ENCODE results near the gene MEP1A.
"Not testable (repeated sequence)": the region's sequence is repeated elsewhere in the genome, so short reads cannot be mapped to it uniquely, and the experiment has no call there.

MEP1A gene, protein sequence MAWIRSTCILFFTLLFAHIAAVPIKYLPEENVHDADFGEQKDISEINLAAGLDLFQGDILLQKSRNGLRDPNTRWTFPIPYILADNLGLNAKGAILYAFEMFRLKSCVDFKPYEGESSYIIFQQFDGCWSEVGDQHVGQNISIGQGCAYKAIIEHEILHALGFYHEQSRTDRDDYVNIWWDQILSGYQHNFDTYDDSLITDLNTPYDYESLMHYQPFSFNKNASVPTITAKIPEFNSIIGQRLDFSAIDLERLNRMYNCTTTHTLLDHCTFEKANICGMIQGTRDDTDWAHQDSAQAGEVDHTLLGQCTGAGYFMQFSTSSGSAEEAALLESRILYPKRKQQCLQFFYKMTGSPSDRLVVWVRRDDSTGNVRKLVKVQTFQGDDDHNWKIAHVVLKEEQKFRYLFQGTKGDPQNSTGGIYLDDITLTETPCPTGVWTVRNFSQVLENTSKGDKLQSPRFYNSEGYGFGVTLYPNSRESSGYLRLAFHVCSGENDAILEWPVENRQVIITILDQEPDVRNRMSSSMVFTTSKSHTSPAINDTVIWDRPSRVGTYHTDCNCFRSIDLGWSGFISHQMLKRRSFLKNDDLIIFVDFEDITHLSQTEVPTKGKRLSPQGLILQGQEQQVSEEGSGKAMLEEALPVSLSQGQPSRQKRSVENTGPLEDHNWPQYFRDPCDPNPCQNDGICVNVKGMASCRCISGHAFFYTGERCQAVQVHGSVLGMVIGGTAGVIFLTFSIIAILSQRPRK

GRCh38 chr6:46793138-46793537 lies at the start of gene MEP1A:
Gene MEP1A, plus strand, starts transcription at chr6:46793389. Its CDS starts 10 bp downstream, at chr6:46793399.
- DNase-seq (ENCODE audit: low read depth) = no peak

DNA sequence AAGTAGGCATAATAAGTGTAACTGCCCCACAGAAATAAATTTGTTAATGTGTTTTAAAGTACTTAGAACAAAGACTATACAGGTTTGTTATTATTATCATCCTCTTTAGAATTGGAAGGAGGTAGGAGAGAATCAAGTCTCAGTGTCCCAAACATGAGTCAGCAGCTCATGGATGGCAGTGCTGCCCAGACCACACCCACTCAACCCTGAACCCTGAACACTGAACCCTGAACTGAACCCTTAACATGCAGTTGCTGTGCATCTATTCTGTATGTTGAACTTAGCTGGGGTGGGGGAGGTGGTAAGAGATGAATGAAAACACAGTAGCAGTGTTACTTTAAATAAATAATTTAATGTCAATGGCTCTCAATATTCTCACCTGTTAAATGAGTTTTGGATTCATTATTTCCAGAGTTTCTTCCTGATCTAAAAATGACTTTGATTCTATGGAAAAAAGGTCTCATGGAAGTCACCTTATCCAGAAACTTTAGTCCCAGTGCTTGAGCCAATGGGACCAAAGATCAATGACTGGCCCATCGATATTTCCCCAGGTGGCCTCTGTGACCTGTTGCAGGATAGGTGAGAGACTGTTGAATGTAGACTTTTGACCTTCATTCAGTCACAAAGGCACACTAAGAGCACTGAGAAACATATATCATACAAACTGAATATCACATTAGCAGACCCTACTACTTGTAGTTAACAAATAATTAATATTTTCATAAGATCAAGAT lies 49.6 kb upstream of the MEP1A start:
- no peak for DNase-seq (ENCODE audit: low read depth)

GRCh38 chr6:46744159-46744725 lies 48.9 kb upstream of the MEP1A start:
- DNase-seq (ENCODE audit: low read depth) = not testable (repeated sequence)

DNA sequence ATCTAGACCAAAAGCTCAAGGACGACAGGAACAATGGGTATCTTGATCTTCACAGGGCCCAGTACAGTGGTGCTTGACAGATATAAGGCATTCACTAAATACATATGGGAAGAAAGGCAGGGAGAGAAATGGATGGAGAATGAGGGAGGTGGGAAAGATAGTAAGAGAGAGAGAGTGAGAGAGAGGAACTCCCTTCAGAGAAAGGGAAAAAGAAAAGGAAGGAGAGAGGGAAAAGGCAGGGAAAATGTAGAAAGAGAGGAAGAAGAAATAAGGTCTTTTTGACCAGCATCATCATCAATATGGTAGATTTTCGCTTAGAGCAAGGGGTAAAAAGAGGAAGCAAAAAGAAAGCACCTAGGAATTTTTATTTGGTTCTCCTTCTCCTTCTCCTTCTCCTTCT lies 47.2 kb upstream of the MEP1A start:
- DNase-seq (ENCODE audit: low read depth) = no peak

DNA sequence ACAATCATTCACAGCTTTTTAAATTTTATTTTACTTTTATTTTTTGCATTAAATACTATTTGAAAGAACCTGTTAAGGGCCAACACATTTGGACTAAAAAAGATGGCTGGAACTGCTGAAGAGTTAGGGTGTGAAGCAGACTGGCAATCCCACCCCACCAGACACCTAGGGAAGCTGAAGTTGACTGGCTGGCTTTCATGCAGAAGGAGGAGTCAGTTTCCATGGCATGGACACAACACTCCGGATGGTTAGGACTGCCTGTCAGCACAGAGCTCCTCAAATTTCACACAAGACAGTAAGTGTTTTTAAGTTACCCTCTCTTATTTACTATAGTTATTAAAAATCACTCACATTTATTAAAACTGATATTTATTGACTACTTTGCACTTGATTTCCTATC lies 46.5 kb upstream of the MEP1A start, which contains the start of gene ANKRD66:
ANKRD66 (plus strand) TSS at position 238 of the 400 bp plus-strand sequence. CDS start 5,016 bp downstream, outside the sequence.
- DNase-seq (ENCODE audit: low read depth) = no peak

DNA sequence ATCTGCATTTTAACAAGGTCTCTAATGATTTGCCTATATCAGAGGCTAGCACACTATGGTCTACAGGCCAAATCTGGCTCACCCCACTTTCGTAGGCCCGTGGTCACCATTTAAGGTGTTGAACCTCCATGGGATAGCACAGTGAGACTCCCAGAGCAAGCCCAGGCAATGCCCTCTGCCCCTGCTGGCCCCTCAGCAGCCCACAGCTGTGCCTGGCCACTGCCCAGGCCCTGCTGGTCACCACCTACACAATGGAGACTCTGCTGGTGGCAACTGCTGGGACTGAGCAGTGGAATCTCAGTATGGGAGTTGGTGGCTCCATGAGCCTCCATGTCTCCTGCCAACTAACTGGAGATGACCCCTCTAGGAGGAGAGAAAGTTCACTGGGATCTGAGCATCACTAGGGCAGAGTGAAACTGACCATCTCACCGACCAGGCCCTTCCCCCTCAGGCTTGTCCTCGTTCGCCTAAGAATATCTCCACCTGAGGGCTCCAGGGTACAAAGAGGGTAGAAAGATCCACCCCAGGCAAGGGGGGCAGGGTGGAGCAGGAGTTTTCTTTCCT lies 44.2 kb upstream of the MEP1A start:
- no peak for DNase-seq (ENCODE audit: low read depth)

DNA sequence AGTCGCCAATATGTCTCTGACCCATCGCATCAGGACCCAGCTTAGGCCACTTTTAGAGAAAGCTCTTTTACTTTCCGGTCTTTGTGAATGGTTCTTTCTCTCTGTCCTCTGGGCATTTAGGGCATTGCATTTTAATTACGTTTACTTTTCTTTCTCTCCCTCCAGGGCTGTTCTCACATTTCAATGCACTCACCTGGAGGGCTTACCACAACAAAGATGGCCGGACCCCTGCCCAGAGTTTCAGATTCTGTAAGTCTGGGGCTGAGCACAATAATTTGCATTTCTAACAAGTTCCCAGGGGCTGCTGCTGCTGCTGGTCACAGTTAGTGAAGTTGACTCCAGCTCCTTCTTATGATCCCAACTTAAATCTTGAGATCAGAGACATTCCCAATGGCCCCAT lies 43.5 kb upstream of the MEP1A start:
- DNase-seq (ENCODE audit: low read depth) = no peak

DNA sequence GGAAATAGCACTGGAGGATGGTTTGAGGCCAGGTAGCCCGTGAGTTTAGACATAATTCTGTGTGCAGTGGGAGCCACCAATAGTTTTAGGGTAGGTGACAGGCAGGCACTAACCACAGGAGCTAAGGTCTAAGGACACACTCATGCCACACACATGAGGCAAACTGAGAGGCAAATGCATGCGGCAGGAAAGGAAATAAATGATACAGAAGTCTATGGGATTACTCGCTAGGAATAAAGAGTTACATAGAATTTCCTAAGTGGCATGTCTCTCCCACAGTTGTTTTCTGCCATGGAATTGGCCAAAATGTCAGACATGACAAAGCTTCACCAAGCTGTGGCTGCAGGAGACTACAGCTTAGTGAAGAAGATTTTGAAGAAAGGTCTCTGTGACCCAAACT lies 41.5 kb upstream of the MEP1A start:
- no peak for DNase-seq (ENCODE audit: low read depth)

DNA sequence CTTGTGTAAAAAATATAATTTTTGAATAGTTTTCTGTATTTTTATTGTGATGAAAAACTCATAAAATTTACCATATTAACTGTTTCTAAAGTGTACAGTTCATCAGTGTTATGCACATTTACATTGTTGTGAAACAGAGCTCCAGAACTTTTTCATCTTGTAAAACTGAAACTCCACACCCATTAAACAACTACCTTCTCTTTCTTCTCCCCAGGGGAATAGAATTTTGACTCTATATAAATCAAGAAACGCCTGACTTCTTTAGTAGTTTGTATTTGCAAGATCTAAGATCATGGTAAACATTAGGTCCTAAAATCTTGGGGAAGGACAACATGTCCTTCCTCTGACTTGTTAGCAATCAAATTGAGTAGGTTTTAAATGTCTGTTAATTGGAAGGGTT lies 37.3 kb upstream of the MEP1A start:
- no peak for DNase-seq (ENCODE audit: low read depth)

GRCh38 chr6:46756469-46757213 lies 36.5 kb upstream of the MEP1A start:
- no peak for DNase-seq (ENCODE audit: low read depth)

GRCh38 chr6:46757214-46757596 lies 36.0 kb upstream of the MEP1A start:
- no peak for DNase-seq (ENCODE audit: low read depth)

DNA sequence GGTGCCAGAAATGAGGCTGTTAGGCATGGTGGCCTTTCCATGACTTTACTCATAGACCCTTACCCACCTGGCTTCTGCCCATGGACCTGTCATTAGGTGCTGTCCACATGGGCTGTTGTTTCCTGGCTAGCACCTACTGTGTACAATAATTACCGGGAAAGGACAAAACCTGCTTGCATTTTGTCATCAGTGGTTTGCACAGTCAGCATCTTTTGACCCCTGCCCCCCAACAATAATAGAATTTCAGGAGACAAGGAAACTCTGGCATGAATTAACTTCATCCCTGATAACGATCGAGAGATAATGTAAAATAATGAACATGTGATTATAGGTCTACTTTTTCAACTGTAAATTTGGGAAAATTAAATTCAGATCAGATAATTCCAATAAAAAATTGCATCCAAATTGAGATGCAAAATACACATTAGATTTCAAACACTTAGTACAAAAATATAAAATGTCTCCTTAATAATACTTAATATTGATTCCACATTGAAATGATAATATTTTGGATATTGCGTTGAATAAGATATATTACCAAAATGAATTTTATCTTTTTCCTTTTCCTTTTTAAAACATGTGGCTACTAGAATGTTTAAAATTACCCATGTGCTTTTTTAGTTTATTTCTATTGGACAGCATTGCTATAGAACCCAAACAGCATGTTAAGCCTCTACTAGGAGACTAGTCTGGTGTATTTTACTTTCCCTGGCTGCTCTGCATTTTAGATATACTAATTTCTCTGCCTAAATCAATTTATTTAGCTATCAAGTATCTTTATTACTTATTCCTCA lies 34.0 kb upstream of the MEP1A start:
- DNase-seq (ENCODE audit: low read depth) = no peak

- no peak for DNase-seq (ENCODE audit: low read depth)
Measured at GRCh38 chr6:46760925-46761324, 32.3 kb upstream of the MEP1A start.

DNA sequence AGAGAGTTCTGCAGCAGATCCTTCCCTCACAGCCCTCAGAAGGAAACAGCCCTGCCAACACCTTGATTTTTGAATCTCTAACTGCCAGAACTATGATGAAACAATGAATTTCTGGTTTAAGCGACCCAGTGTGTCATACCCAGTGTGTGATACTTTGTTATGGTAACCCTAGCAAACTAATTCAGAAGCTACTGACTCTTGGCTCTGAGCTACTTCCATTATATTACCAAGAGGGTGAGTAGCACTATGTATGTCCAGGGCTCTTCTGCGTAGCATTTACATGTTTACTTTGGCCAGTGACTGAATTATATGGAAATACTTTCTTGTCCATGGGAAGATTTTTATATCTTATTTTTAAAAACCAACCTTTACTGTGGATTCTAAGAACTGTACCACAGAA lies 29.7 kb upstream of the MEP1A start:
- DNase-seq (ENCODE audit: low read depth) = no peak

- DNase-seq (ENCODE audit: low read depth) = not testable (repeated sequence)
Measured at GRCh38 chr6:46764280-46764679, 28.9 kb upstream of the MEP1A start.

GRCh38 chr6:46764961-46765360 lies 28.2 kb upstream of the MEP1A start:
- DNase-seq (ENCODE audit: low read depth) = no peak

DNA sequence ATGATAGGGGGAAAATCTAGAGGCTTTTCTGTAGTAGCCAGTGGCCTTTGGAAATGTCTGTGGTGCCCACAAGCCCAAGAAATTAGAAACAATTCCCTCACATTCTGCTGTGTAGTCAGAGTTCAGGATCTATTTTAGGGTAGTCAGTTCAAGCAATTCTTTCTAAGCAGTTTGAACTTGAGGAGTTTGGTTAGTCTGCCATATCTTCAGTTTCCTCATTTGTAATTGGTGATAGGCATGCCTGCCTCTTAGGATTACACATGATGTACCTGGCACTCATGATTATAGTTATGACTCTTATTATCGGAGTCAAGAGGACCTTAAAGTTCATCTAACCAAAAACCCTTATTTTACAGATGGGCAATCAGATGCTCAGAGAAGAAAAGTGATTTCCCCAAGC lies 21.2 kb upstream of the MEP1A start:
- no peak for DNase-seq (ENCODE audit: low read depth)

GRCh38 chr6:46772762-46773161 lies 20.4 kb upstream of the MEP1A start:
- no peak for DNase-seq (ENCODE audit: low read depth)

DNA sequence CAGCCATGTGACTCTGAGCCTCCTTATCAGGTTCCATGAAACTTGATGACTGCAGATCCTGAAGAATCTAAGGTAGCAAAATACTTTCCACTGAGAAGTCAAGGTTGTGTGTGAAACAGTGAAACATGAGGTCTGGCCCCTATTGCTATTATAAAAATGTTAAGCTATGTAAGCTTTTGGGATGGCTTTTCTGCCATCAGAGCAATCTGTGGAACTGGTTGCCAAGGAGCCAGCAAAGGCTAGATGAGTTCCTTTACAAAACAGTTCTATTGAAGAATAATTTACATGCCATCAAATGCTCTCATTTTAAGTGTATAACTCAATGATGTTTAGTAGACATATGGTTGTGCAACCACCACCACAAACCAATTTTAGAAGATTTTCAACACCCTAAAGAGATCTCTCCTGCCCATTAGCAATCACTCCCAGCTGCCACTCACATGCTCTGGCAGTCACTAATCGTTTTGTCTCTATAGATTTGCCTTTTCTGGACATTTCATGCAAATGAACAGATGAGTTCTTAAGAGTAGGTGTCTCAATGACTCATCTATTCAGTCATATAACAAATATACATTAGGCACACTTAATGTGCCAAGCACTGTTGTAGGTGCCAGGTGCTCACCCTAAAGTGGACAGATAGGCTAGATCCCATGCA lies 19.9 kb upstream of the MEP1A start:
- no peak for DNase-seq (ENCODE audit: low read depth)

DNA sequence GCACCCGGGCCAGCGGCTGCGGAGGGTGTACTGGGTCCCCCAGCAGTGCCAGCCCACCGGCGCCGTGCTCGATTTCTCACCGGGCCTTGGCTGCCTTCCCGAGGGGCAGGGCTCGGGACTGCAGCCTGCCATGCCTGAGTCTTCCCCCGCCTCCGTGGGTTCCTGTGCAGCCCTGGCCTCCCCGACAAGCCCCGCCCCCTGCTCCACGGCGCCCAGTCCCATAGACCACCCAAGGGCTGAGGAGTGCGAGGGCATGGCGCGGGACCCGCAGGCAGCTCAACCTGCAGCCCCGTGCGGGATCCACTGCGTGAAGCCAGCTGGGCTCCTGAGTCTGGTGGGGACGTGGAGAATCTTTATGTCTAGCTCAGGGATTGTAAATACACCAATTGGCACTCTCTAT lies 18.5 kb upstream of the MEP1A start:
- not testable (repeated sequence) for DNase-seq (ENCODE audit: low read depth)
